HG03460 (cell line): Measurements from ENCODE around the gene TRPM6.

Source experiments
- ATAC-seq: cut with Tn5 transposase; IDR thresholded peaks from one replicate; pipeline ENCODE4 v1.9.1; 2021; ENCODE audit not compliant: unreplicated experiment

The TRPM6 gene

DNA sequence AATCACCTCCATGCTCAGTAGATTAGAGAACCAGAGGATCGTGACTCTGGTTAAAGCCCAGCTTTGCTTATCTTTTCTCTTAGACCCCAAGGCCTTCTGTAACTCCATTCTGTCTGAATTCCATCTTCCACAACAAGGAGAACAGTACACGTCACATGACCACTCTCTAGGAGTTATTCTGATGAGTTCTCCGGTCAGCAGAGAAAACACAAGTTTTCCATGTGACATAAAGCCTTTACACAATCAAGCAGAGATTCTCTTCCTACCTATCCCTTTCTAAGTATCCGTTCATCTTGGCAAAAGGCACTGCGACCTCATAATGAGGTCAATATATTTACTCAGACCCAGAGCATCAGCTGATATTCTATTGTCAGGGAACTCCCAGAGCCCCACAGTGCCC lies 112.3 kb downstream of the TRPM6 start:
- ATAC-seq, result no peak

DNA sequence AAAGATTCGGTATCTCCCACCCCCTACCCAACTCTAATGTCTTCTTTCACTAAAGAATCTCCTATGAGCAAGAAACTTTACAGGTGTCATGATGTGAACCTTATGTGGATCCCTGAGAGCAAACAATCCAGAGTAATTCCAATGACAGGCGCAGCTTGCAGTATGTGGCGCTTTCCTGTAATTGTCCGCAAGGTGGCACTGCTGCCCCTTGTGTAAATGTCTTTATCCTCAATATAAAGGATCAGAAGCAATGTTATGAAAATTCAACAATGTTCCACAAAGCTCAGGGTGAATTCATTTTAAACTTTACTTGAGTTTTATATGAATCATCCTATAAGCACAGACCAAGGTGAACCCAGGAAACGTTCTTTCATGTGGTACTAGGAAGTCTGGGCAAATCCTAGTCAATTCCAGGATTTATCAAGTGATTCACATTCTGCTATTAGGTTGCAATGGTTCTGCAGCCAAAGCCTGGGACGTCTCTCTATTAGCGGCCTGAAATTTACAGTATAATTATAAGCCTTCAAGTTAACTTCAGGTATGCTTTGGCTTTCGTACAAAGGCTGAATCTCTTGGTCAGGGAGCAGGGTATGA lies 113.7 kb downstream of the TRPM6 start:
- ATAC-seq, result peak; percentile 51

DNA sequence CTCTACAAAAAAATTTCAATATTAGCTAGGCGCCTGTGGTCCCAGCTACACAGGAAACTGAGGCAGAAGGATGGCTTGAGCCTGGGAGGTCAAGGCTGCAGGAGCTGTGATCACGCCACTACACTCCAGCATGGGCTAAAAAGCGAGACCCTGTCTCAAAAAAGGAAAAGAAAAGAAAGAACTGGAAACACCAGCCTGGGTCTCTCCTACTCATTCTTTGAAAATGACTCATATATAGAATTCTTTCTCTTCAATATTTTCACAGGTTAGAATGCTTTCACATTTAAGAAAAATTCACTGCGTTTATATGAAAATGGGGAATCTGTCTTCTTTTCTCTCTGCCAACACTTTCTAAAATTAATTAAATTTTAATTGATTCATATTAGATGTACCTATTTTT lies 115.6 kb downstream of the TRPM6 start:
- ATAC-seq, result peak; percentile 53

DNA sequence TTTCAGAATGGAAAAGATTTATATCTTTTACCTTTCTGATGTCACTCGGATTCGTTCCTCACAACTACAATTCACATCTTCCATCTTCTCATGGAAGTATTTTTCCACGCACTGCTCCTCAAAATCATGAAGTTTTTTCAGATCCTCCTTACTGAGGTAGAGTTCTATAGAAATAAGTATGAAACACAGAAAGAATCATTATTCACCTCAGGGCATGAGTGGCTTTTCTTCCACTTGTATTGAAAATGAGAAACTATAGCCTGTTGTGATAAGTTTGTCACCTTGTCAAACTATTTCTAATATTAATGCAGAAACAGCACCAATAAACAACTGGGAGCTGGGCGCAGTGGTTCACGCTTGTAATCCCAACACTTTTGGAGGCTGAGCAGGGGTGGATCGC lies 116.0 kb downstream of the TRPM6 start:
- ATAC-seq, result no peak

DNA sequence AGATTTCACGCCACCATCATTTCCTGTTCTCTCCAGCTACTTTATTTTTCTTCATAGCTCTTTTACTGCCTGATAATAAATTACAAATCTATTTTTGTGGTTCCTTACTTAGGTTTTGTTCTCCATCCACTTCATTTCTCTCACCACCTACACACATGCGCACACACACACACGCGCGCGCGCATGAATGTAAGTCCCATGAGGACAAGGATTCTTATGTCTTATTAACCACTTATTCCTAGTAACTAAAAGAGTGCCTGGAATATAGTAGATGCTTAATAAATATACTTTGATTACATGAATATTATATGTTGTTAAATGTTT lies 116.5 kb downstream of the TRPM6 start:
- ATAC-seq, result no peak

DNA sequence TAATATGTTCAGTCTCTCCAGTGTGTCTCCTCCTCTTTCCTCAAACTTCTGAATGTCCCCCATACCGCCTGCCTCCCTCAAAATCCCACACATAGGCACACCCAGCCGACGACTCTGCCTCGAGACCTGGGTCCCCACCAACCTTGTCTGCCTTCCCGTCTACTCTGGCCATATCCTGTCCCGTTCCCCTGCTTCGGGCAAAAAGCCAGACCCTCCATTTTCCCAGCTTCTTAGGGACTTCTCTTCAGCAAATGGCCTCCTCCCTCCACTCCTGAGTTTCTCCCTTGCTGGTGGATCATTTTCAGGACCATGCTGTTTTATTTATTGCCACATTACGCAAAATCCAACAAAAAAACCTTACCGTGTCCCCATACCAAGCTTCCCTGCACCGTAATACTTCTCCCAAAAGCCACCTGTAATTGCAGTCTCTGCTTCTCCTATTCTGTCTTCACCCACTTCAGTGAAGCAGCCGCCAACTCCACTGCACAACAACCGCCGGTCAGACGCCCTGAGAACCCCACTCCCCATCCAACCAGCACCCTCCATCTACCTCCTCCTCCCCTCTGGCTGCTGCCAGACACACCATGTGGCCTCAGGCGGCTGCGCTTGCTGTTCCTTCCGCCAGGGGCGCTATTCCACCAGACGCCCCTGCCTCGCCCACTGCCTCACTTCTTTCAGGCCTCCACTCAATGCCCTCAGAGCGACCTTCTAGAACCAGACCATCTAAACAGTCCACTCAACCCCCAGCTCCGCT lies 117.0 kb downstream of the TRPM6 start:
- ATAC-seq, result no peak

DNA sequence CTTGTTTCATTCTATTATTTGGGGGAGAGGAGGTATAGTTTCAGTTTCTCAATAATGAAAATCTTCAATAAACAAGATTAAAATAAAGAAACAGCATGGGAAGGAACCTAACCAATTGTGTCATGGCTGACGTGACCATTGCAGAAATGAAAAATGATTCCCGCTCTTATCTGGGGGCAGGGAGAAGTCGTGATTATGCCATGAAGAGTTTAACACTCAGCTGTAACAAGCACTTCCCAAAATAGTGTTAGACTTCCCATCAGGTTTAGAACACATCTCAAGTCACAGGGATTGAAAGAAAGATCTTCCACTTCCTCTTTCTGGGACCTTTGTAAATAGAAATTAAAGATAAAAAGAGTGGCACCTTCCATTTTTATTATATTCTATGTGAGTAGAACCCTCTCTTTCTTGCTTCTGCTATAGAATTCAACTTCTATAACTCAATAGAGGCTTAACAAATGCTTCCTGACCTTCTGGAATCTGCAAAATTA lies 122.2 kb downstream of the TRPM6 start:
- no peak for ATAC-seq

DNA sequence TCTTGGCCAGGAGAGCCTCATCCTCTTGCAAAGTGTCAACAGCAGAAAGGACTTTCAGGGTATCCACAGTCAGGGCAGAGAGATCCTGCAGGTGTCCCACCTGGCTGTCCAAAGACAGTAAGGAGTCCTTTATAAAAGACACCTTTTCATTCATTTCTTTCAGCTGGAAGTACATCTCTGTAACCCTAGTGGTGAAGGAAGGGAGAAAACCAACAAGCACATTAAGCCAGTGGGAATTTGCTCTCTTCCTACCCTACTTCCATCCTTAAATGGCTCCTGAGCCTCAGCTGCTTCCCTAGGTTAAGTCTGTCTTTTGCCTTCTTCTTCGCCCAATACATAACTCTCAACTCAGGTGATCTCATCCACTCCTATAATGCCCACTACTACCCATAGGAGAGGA lies 124.8 kb downstream of the TRPM6 start:
- ATAC-seq, result no peak

DNA sequence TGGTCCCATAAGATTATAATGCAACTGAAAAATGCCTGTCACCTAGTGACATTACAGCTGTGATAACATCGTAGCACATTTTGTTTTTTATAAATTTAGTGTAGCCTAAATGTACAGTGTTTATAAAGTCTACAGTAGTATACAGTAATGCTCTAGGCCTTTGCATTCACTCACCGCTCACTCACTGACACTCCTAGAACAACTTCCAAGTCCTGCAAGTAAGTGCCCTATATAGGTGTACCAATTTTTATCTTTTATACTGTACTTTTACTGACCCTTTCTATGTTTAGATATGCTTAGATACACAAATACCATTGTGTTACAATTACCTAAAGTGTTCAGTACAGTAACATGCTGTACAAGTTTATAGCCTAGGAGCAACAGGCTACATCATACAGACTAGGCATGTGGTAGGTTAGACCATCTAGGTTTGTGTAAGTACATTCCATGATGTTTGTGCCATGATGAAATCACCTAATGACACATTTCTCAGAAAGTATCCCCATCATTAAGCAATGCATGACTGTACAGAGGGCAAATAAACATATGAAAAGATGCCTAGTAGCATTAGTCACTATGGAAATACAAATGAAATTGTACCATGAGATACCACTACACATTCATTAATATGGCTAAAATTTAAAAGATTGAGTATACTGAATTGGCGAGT lies 127.6 kb downstream of the TRPM6 start:
- no peak for ATAC-seq

DNA sequence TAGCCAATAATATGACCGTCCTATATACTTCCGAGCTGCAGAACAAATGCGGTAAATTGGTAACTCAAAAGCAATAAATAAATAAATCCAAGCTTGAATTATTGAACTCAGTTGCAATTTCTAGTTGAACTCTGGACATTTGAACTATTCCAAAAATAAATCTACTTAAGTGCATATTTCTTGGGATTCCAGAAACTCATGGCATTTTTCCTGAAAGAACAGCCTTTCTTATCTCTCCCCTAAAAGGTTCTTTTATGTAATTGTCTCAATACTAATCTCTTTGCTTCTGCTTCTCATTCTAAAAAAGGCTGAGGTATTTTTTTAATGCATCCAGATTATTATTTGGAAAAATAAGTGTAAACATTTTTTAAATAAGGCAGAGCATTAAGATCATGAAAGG lies 131.7 kb downstream of the TRPM6 start:
- ATAC-seq, result no peak

DNA sequence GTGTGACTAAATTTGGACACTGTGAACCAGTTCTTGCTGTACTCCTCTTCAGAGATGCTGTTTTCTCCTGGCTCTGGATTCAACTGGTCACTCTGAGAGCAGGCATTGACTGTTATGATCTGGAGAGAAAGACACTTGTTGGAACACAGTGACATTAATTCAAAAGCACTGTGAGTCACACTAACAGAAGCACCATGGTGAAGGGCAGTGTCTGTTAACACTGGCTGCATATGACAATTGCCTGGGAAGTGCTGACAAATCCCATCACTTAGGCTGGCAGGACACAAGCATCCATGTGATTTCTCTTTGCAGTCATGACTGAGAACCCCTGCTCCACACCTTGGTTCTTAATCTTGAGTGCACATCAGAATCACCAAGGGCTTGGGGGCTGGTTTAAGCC lies 132.4 kb downstream of the TRPM6 start:
- ATAC-seq, result no peak

DNA sequence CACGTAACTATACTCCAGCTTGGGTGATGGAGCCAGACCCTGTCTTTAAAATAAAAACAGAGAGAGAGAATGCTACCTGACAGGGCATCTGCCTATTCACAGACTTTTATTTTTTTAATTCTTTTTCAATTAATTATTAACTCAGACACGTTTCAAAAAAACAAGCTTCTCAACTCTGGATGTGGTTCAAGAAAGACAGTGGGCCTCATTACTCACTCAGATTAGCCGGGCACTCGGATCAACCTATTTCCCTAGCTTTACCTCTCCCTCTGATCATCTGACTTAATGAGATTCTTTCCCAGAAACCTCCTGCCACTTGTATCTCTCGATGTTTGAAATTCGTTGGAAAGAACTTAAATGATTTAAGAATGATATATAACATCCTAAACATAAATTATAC lies 134.1 kb downstream of the TRPM6 start:
- no peak for ATAC-seq

DNA sequence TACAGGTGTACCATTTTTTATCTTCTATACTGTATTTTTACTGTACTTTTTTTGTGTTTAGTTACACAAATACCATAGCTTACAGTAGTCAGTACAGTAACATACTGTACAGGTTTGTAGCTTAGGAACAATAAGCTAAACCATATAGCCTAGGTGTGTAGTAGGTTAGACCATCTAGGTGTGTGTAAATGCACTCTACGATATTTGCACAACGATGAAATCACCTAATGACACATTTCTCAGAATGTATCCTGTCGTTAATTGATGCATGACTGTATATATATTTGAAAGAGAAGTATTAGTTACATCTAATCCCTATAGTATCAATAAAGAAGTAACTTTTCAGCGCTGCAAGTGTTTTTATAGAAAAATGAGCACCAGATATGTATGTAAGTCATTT lies 138.8 kb downstream of the TRPM6 start:
- ATAC-seq, result no peak

DNA sequence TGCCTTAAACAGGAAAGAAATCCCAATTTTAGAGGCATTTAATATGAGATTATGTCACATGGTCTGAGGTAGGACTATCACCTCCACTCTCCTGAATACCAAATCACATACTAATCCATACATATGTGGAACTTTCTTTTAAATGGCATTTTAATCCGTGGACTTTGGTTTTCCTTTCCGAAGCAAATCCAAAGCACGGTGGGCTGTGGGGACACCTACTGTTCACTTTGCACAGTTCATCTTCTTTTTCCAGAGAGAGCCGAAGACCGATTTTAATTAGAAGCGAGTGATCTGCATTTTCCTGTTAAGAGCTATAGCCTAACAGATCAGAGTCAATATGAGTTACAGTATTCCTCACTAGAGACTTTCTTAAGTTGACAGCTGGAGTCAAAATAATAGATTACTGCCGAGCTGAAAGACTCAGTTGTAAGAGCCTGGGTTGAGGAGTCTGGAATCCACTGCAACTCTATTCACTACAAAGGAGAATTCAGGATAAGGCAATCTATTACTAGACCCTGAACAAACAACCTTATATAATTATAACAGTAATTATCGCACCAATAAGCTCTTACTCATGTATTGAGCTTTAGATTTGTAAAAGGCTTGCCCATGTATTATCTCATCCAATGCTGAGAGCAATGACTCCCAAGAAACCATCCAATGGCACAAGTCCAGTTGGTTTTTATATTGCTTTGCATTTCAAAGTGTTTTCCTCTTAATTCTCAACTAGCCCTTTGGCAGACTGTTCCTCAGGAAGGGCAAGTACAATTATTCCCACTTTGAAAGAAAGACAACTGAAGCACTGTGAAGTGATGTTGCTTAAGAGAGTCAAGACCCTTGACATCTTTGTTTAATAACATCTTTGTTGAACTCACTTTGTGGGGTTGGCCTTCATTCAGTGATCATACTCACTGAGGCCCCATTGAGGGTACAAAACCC lies 144.7 kb downstream of the TRPM6 start:
- ATAC-seq, result no peak

DNA sequence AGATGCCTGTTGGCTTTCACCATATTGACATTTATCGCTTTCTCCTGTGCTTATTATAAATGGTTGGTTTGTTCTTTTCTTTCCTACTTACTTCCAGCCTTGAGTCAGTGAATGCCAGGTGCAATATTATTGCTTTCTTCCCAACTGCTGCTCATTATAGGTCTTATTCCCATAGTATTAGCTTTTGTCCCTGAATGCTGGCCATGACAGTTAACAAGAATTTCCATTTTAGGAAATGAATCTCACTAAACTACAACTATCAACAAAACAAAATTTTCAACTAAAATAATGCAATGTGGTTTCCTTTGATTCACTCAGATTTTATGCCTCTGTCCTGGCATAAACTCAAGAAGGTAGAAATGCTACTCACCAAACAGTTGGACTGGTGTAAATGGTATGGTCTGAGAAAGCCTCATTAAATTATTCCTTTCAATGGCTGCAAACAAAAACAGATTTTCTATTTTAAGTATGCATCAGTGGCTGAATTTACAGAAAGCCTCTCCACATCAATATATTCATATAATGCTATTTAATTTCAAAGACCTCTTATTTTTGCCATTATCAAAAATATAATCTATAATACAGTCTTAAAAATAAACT lies 145.4 kb downstream of the TRPM6 start:
- ATAC-seq, result no peak

DNA sequence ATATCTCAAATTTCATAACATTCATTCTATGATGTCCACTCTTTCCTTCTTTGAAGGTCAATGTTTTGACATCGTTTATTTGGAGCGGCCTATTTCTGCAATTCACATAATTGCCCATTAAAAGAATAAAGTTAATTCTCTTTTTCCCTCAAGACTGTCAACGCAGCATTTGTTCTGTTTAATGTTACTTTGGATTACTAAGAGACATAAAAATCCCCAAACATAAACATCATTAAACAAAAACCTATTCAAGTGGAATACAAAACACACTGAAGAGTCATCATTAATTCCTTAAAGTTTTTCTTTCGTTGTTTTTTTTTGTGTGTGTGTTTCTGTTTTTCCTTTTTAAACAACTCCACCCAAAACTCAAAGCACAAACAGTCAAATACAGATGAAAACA lies 151.1 kb downstream of the TRPM6 start:
- ATAC-seq, result no peak

DNA sequence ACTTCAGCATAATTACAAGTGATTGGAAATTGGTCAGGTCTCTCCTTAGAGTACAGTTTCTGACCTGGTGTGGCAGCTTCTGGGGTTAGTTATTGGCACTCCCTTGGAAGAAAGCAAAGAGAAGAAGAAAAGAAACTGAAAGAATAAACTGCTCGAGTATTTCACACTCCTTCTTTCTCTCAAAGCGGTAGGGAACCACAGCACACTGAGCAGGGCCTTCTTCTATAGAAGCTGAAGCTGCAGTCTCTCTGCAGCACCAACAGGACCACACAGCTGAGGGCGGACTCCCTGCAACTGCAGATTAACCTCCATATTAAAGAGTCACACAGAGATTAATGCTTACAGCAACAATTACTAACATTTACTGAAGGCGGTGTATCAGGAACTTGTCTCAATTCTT lies 152.0 kb downstream of the TRPM6 start:
- ATAC-seq, result no peak

DNA sequence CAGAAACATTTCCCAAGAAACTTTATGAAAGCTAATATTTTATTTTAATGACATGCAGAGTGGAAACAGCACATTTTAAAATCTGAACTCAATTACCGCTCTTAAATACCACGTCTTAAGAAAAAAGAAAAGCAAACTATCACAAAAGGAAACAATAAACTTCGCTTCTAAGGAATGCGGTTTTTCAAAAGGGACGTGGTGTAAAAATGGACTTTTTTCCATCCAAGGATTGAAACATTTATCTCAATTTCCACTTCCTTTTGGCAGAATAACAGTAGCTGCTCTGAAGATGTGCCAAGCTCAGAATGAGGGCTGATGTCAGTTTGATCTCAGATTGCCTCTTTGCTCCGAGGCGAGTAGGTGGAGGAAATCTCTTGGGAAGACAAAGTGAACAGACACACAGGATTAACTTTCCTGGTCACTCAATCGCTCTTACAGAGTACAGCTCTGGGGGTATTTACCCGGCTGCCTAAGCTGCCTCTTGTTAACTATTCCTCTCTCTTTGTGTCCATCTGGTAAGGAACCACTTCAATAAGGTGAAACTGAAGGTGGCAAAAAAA lies 158.5 kb downstream of the TRPM6 start:
- no peak for ATAC-seq

DNA sequence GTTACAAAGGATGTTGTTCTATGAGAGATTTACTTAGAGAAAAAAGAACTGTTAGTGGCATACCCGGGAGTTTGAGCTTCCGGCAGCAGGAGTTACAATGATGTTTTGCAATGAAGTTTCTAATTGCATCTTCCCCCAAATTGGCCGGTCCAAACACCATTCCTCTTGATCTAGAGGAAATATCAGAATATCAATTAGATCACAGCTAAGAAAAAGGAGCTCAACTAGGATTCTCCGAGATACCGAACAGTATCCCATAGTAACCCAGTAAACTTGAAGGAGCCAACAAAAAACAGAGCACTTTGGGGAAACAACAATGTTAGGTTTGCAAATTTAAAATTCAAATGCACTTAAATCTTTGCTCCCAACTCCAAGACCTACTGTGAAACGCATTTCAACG lies 159.5 kb downstream of the TRPM6 start:
- no peak for ATAC-seq

DNA sequence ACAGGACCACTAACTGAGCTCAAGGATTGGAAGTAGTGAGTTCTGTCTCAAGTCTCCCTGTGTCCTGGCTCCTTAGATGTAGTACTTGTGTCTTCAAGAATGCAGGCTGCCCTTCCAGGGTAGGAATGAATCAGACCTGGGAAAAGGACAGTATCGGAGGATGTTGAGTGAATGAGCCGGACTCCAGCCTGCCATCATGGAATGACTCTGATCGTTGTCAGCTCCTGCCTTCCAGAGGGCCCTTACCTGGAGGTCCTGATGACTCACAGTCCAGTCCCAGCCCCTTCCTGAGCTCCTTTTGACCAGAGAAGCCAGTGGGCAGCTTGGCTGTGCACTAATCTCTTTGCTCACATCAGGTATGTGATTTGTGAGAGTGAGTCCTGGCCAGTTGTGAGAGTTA lies 161.1 kb downstream of the TRPM6 start:
- ATAC-seq, result no peak

DNA sequence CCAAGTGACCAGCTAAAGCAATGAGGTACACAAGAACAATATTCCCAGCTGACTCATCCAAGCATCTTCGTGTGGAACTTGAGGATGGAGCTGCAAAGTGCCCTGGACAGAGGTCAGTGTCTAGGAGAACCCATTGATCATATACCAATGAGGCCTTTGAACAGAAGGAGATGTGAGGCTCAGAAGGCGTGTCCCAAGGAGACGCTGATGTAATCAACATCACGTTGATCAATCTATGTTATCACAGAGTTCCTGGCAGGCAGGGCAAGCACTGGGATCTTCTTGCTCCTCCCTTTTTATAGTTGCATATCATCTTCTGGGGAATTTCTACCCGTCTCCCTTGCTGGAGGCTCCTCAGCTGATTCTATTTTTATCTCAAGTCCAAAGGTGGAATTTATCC lies 163.4 kb downstream of the TRPM6 start:
- no peak for ATAC-seq
